GM12878 (cell line): ENCODE measurements around the gene CDC7.

Experiments
- BHLHE40 ChIP-seq, 2 experiments: fragments of 450-650 bp in 1 of 2; IDR thresholded peaks; 2 replicates each; pipeline ENCODE4 v1.6.1; 2011 to 2017; ENCODE audit warnings: low read depth in 2 of 2, borderline replicate concordance in 1 of 2, improper control_type of control experiment in 1 of 2, low read length in 1 of 2, mild to moderate bottlenecking in 1 of 2
- EZH2 ChIP-seq: IDR thresholded peaks from 2 replicates; pipeline ENCODE4 v1.6.1; 2012; ENCODE audit warnings: low read depth, mild to moderate bottlenecking, control low read depth, inconsistent platforms, low read length, borderline replicate concordance; ENCODE audit not compliant: control insufficient read depth
- FOXK2 ChIP-seq: fragments of 450-650 bp; IDR thresholded peaks from 2 replicates; pipeline ENCODE4 v1.6.1; 2017; ENCODE audit warnings: mild to moderate bottlenecking, moderate library complexity
- HCFC1 ChIP-seq: fragments of 150-350 bp; IDR thresholded peaks from 2 replicates; pipeline ENCODE4 v1.6.1; 2014; ENCODE audit warnings: low read length
- ZNF274 ChIP-seq: IDR thresholded peaks from one replicate; pipeline ENCODE4 v1.8.0; 2011; ENCODE audit not compliant: insufficient read length, insufficient read depth
- TF ChIP-seq, protein P1 (sequence below), 3 experiments: IDR thresholded peaks in 2 of 3; conservative IDR thresholded peaks in 1 of 3; 2 replicates each; pipeline ENCODE4 v1.5.1; 2011; ENCODE audit warnings: low read depth in 3 of 3, low read length in 3 of 3, mild to moderate bottlenecking in 3 of 3, control low read depth in 2 of 3, moderate library complexity in 2 of 3, inconsistent platforms in 1 of 3, mixed read lengths in 1 of 3; ENCODE audit not compliant: control insufficient read depth in 2 of 3, insufficient read depth in 1 of 3; ENCODE audit errors: extremely low read depth in 1 of 3

DNA sequence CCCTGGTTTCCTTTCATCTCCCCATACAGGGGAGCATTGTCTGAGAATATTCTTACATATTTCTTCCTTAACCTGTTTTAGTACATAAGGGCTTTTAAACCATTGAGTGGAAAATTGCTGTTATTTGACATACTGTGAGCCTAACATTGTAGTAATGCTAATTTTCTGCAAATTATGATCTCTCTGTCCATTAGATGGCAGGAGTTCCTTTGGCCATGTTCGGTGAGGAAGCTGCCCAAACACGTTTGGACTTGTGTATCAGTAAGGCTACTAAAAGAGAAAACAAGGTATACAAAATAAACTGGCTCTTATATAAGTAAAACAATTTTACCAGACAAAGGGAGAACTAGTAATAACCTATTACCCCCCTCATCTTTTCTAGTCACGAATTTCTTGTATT is 29.2 kb downstream of the CDC7 start:
- TF ChIP-seq BHLHE40 (IDR thresholded peaks at IDR 0.05; ENCODE audit: borderline replicate concordance in 1 of 2, low read depth in 2 of 2, low read length in 1 of 2) (no peak), EZH2 (no peak), FOXK2 (no peak), HCFC1 (no peak), ZNF274 (no peak)
- TF ChIP-seq, protein P1, sequence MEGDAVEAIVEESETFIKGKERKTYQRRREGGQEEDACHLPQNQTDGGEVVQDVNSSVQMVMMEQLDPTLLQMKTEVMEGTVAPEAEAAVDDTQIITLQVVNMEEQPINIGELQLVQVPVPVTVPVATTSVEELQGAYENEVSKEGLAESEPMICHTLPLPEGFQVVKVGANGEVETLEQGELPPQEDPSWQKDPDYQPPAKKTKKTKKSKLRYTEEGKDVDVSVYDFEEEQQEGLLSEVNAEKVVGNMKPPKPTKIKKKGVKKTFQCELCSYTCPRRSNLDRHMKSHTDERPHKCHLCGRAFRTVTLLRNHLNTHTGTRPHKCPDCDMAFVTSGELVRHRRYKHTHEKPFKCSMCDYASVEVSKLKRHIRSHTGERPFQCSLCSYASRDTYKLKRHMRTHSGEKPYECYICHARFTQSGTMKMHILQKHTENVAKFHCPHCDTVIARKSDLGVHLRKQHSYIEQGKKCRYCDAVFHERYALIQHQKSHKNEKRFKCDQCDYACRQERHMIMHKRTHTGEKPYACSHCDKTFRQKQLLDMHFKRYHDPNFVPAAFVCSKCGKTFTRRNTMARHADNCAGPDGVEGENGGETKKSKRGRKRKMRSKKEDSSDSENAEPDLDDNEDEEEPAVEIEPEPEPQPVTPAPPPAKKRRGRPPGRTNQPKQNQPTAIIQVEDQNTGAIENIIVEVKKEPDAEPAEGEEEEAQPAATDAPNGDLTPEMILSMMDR (IDR thresholded peaks at IDR 0.05 in 2 of 3, conservative IDR thresholded peaks at IDR 0.05 in 1 of 3; ENCODE audit: control insufficient read depth in 2 of 3, extremely low read depth in 1 of 3, insufficient read depth in 1 of 3, low read depth in 3 of 3, low read length in 3 of 3), result peak; percentile 3 to 27 (median 14); a peak in 2 of 6 replicates
